ENCODE results near the gene TMEM163.

TMEM163 gene

GRCh38 chr2:134449157-134449556 is 269.6 kb downstream of the TMEM163 start:
- no peak for DNase-seq

- no peak for DNase-seq
These were observed 270.1 kb downstream of the TMEM163 start for GRCh38 chr2:134448650-134449049.

GRCh38 chr2:134447669-134448068 is 271.1 kb downstream of the TMEM163 start:
- no peak for DNase-seq

GRCh38 chr2:134446383-134447017 is 272.3 kb downstream of the TMEM163 start:
- DNase-seq, result no peak

- no peak for DNase-seq
These were observed 272.8 kb downstream of the TMEM163 start for GRCh38 chr2:134445985-134446382.

- DNase-seq, result no peak
These were observed 273.7 kb downstream of the TMEM163 start for GRCh38 chr2:134445116-134445515.

- DNase-seq, result no peak
These were observed 274.9 kb downstream of the TMEM163 start for GRCh38 chr2:134443814-134444480.

- no peak for DNase-seq
These were observed 277.5 kb downstream of the TMEM163 start for GRCh38 chr2:134441153-134441863.

GRCh38 chr2:134440336-134440909 is 278.4 kb downstream of the TMEM163 start:
- DNase-seq, result no peak

- DNase-seq, result no peak
These were observed 280.4 kb downstream of the TMEM163 start for GRCh38 chr2:134438371-134438770.

- DNase-seq, result no peak
These were observed 282.1 kb downstream of the TMEM163 start for GRCh38 chr2:134436706-134437105.

- no peak for DNase-seq
These were observed 282.9 kb downstream of the TMEM163 start for GRCh38 chr2:134435936-134436335.

- no peak for DNase-seq
These were observed 283.3 kb downstream of the TMEM163 start for GRCh38 chr2:134435505-134435904.

GRCh38 chr2:134433979-134434378 is 284.8 kb downstream of the TMEM163 start:
- DNase-seq, result no peak

- no peak for DNase-seq
These were observed 285.3 kb downstream of the TMEM163 start for GRCh38 chr2:134433469-134433868.

GRCh38 chr2:134432435-134432883 is 286.3 kb downstream of the TMEM163 start:
- no peak for DNase-seq

GRCh38 chr2:134431838-134432434 is 286.9 kb downstream of the TMEM163 start:
- no peak for DNase-seq

- DNase-seq, result no peak
These were observed 288.9 kb downstream of the TMEM163 start for GRCh38 chr2:134429886-134430285.

- DNase-seq, result no peak
These were observed 292.1 kb downstream of the TMEM163 start for GRCh38 chr2:134426721-134427120.

GRCh38 chr2:134425724-134426496 is 292.9 kb downstream of the TMEM163 start:
- DNase-seq, result no peak

GRCh38 chr2:134421556-134422328 is 297.1 kb downstream of the TMEM163 start:
- DNase-seq, result no peak

- no peak for DNase-seq
These were observed 297.9 kb downstream of the TMEM163 start for GRCh38 chr2:134420920-134421319.

Measured in activated CD4-positive, alpha-beta T cell treated with anti-CD3 and anti-CD28 coated beads for 1 hour (primary cell).